ENCODE data around the gene TECTA. TPM values are rescaled to one million over a fixed set of nuclear protein-coding genes. Genes with fewer than 3 reads are reported as not detected.

The TECTA gene
- total RNA-seq, 1 donor from 2014 or later: 0.67 TPM

GRCh38 chr11:121225382-121225781 lies 124.3 kb downstream of the TECTA start:
- H3K27me3 ChIP-seq (ENCODE audit: control insufficient read depth, insufficient read depth, low read length): no peaks in the 10 kb centered on the region
- H3K36me3 ChIP-seq (ENCODE audit: control insufficient read depth, insufficient read depth, low read length): no peaks in the 10 kb centered on the region
- no peak overlapping the region for H3K4me3 ChIP-seq (ENCODE audit: low read depth, low read length)
- no peak for DNase-seq (ENCODE audit: low read depth)
- TF ChIP-seq CTCF (IDR thresholded peaks at IDR 0.05; ENCODE audit: insufficient read depth, low read length, poor library complexity, severe bottlenecking): no peak

- no peak for TF ChIP-seq CTCF (IDR thresholded peaks at IDR 0.05; ENCODE audit: insufficient read depth, low read length, poor library complexity, severe bottlenecking)
- no peaks in the 10 kb centered on the region for H3K36me3 ChIP-seq (ENCODE audit: control insufficient read depth, insufficient read depth, low read length)
- H3K27me3 ChIP-seq (ENCODE audit: control insufficient read depth, insufficient read depth, low read length): no peaks in the 10 kb centered on the region
- no peak overlapping the region for H3K4me3 ChIP-seq (ENCODE audit: low read depth, low read length)
- no peak for DNase-seq (ENCODE audit: low read depth)
Measured at GRCh38 chr11:121226415-121227263, 125.6 kb downstream of the TECTA start.

- TF ChIP-seq CTCF (IDR thresholded peaks at IDR 0.05; ENCODE audit: insufficient read depth, low read length, poor library complexity, severe bottlenecking): no peak
- Histone ChIP-seq H3K4me3 (ENCODE audit: low read depth, low read length) (no peak overlapping the region), H3K36me3 (ENCODE audit: control insufficient read depth, insufficient read depth, low read length) (no peaks in the 10 kb centered on the region), H3K27me3 (ENCODE audit: control insufficient read depth, insufficient read depth, low read length) (no peaks in the 10 kb centered on the region)
- no peak for DNase-seq (ENCODE audit: low read depth)
Measured at GRCh38 chr11:121228851-121229250, 127.8 kb downstream of the TECTA start.

GRCh38 chr11:121229495-121230215 lies 128.6 kb downstream of the TECTA start:
- TF ChIP-seq CTCF (IDR thresholded peaks at IDR 0.05; ENCODE audit: insufficient read depth, low read length, poor library complexity, severe bottlenecking): no peak
- DNase-seq (ENCODE audit: low read depth): no peak
- Histone ChIP-seq H3K27me3 (ENCODE audit: control insufficient read depth, insufficient read depth, low read length) (no peaks in the 10 kb centered on the region), H3K4me3 (ENCODE audit: low read depth, low read length) (no peak overlapping the region), H3K36me3 (ENCODE audit: control insufficient read depth, insufficient read depth, low read length) (no peaks in the 10 kb centered on the region)

DNA sequence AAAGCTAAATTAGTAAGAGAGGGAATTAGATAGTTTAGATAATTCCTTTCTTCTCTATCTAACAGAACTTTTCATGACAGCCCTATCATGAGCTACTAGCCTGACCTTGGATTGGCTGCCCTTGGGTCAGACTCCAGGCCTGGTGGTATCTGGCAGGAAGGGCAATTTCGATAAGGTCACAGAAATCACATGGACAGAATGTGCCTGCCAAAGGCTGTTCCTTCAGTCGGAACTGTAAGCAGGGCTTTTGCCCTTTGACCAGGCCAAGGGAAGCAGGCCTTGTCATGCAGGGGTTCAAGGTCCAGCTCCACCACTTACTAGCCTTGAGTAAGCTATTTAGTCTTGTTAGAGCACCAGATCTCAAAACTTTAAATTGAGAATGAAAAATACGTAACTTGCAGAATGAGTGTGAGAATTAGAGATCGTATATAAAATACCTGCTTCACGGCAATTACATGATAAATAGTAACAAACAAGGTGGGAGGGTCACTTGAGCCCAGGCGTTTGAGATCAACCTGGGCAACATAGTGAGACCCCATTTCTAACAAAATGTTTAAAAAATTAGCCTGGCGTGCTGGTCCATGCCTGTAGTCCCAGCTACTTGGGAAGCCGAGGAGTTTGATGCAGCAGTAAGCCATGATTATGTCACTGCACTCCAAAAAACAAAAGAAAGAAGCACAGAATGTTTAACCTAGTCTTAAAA lies 130.7 kb downstream of the TECTA start:
- H3K4me3 ChIP-seq (ENCODE audit: low read depth, low read length): no peak overlapping the region
- no peak for DNase-seq (ENCODE audit: low read depth)
- H3K27me3 ChIP-seq (ENCODE audit: control insufficient read depth, insufficient read depth, low read length): no peaks in the 10 kb centered on the region
- no peaks in the 10 kb centered on the region for H3K36me3 ChIP-seq (ENCODE audit: control insufficient read depth, insufficient read depth, low read length)
- TF ChIP-seq CTCF (IDR thresholded peaks at IDR 0.05; ENCODE audit: insufficient read depth, low read length, poor library complexity, severe bottlenecking): no peak
